DOHH2 (cell line): Measurements from ENCODE around the gene C17orf114.

ENCODE experiments used
- H3F3A ChIP-seq: fragments of 200-600 bp; sonication (generic), shearing (Covaris generic); 2 replicates; pipeline ENCODE4 v1.6.0; 2016; ENCODE audit warnings: antibody characterized with exemption, mild to moderate bottlenecking; ENCODE audit not compliant: control insufficient read depth, insufficient read depth
- H3K27ac ChIP-seq: fragments of 200-600 bp; sonication (generic); 2 replicates; pipeline ENCODE4 v1.5.1; 2014; ENCODE audit warnings: low read depth, mild to moderate bottlenecking, low read length, moderate library complexity
- H3K27me3 ChIP-seq: fragments of 200-600 bp; sonication (generic); 2 replicates; pipeline ENCODE4 v1.6.1; 2014; ENCODE audit warnings: mild to moderate bottlenecking, low read length, mixed read lengths; ENCODE audit not compliant: control insufficient read depth
- H3K36me3 ChIP-seq: fragments of 200-600 bp; sonication (generic); 2 replicates; pipeline ENCODE4 v1.6.1; 2014; ENCODE audit warnings: mild to moderate bottlenecking, low read length, moderate library complexity, mixed read lengths; ENCODE audit not compliant: control insufficient read depth
- H3K4me1 ChIP-seq: fragments of 200-600 bp; sonication (generic); 2 replicates; pipeline ENCODE4 v1.6.1; 2014; ENCODE audit warnings: mild to moderate bottlenecking, low read length, mixed read lengths; ENCODE audit not compliant: control insufficient read depth
- H3K4me2 ChIP-seq: fragments of 200-600 bp; sonication (generic); 2 replicates; pipeline ENCODE4 v1.6.0; 2014; ENCODE audit warnings: mild to moderate bottlenecking, low read length, moderate library complexity
- H3K4me3 ChIP-seq: fragments of 200-600 bp; sonication (generic); 2 replicates; pipeline ENCODE4 v1.5.1; 2014; ENCODE audit warnings: mild to moderate bottlenecking, low read length, mixed read lengths
- H3K79me2 ChIP-seq: fragments of 200-600 bp; sonication (generic); 2 replicates; pipeline ENCODE4 v1.6.1; 2014; ENCODE audit warnings: mild to moderate bottlenecking, low read length, mixed read lengths; ENCODE audit not compliant: control insufficient read depth
- H3K9me2 ChIP-seq: fragments of 200-600 bp; sonication (generic); replicated peaks from 2 replicates; pipeline ENCODE4 v1.6.1; 2014; ENCODE audit warnings: mild to moderate bottlenecking, low read length, mixed read lengths; ENCODE audit not compliant: control insufficient read depth
- H3K9me3 ChIP-seq: fragments of 200-600 bp; sonication (generic); 2 replicates; pipeline ENCODE4 v1.6.1; 2014; ENCODE audit warnings: antibody characterized with exemption, low read length, mixed read lengths; ENCODE audit not compliant: control insufficient read depth, insufficient read depth
- H4K20me1 ChIP-seq: fragments of 200-600 bp; sonication (generic); 2 replicates; pipeline ENCODE4 v1.6.0; 2014; ENCODE audit warnings: low read depth, mild to moderate bottlenecking, antibody characterized with exemption, low read length, moderate library complexity; ENCODE audit not compliant: control insufficient read depth, insufficient read depth
- EZH2phosphoT487 ChIP-seq: fragments of 200-600 bp; sonication (generic); IDR thresholded peaks from 2 replicates; pipeline ENCODE4 v1.6.1; 2017; ENCODE audit warnings: borderline replicate concordance, mild to moderate bottlenecking, antibody characterized with exemption, low read length, moderate library complexity, mixed read lengths
- TF ChIP-seq, protein P1 (sequence below): fragments of 200-600 bp; sonication (generic); IDR thresholded peaks from one replicate; pipeline ENCODE4 v1.5.1; 2014; ENCODE audit warnings: antibody characterized with exemption, mild to moderate bottlenecking, low read depth, low read length; ENCODE audit not compliant: poor library complexity, severe bottlenecking

C17orf114 gene

DNA sequence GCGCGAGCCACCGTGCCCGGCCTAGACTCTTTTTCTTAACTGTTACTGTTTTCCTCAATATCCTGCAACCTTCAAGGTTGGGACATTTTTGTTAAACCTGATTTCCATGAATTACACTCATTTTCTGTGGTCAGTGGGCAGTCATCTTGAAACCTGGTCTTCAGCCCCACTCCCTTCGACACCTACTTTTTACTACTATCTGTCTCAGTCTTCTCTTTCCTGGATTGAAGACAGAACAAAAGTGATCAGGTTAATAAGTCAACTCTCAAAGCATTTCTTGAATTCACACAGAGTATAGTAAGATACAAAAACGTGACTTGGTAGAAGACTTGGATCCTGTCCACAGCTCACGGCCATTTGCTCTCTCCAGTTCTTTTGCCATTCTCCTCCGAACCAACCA is 37.1 kb upstream of the C17orf114 start:
- Histone ChIP-seq H3K79me2 (peaks cover 89% of the 10 kb centered on the region), H3K36me3 (peaks cover 5% of the 10 kb centered on the region; the same call in 1 of the 2 replicates), H3K4me3 (no peak overlapping the region), H3K9me3 (no peaks in the 10 kb centered on the region), H3K4me2 (no peak overlapping the region), H3K27me3 (no peaks in the 10 kb centered on the region), H3K27ac (no peak overlapping the region), H3K4me1 (peaks cover 19% of the 10 kb centered on the region), H4K20me1 (peaks cover 11% of the 10 kb centered on the region), H3K9me2 (no peaks in the 10 kb centered on the region), H3F3A (no peaks in the 10 kb centered on the region)
- TF ChIP-seq, protein P1, sequence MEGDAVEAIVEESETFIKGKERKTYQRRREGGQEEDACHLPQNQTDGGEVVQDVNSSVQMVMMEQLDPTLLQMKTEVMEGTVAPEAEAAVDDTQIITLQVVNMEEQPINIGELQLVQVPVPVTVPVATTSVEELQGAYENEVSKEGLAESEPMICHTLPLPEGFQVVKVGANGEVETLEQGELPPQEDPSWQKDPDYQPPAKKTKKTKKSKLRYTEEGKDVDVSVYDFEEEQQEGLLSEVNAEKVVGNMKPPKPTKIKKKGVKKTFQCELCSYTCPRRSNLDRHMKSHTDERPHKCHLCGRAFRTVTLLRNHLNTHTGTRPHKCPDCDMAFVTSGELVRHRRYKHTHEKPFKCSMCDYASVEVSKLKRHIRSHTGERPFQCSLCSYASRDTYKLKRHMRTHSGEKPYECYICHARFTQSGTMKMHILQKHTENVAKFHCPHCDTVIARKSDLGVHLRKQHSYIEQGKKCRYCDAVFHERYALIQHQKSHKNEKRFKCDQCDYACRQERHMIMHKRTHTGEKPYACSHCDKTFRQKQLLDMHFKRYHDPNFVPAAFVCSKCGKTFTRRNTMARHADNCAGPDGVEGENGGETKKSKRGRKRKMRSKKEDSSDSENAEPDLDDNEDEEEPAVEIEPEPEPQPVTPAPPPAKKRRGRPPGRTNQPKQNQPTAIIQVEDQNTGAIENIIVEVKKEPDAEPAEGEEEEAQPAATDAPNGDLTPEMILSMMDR, result no peak
- TF ChIP-seq EZH2phosphoT487, result no peak

DNA sequence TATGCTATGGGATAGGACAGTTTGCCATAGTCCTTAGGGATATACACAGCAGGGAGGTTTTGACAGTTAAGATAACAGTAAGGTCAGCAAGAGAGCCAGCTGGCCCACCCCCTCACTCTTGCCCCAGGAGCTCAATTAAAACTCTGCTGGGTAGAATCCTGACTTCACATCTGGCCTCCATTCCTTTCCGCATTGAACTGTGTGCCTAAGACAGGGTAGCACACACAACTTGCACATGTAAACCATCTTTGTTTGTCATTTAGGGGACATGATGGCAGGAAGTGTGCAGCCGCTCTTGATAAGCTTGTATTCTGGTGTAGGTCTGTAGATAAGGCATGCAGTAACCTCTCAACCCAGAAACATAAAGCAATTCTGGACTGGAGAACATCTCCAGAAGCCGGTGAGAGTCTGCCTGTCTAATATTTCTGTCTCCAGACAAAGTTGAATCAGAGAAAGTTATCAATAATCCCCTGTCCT is 36.2 kb upstream of the C17orf114 start:
- no peak overlapping the region for H3K4me2 ChIP-seq
- no peak overlapping the region for H3K4me3 ChIP-seq
- H3K27ac ChIP-seq, result no peak overlapping the region
- no peaks in the 10 kb centered on the region for H3K9me3 ChIP-seq
- no peaks in the 10 kb centered on the region for H3K9me2 ChIP-seq
- H4K20me1 ChIP-seq, result peaks cover 15% of the 10 kb centered on the region
- H3K36me3 ChIP-seq, result peaks cover 5% of the 10 kb centered on the region; the same call in 1 of the 2 replicates
- H3K27me3 ChIP-seq, result no peaks in the 10 kb centered on the region
- no peak for TF ChIP-seq EZH2phosphoT487
- TF ChIP-seq, protein P1, result no peak
- no peaks in the 10 kb centered on the region for H3F3A ChIP-seq
- peaks cover 91% of the 10 kb centered on the region for H3K79me2 ChIP-seq
- peaks cover 24% of the 10 kb centered on the region for H3K4me1 ChIP-seq

GRCh38 chr17:4837471-4838308 is 35.6 kb upstream of the C17orf114 start:
- Histone ChIP-seq H3K4me2 (no peak overlapping the region), H3F3A (no peaks in the 10 kb centered on the region), H3K27me3 (no peaks in the 10 kb centered on the region), H3K9me2 (no peaks in the 10 kb centered on the region), H4K20me1 (peaks cover 15% of the 10 kb centered on the region), H3K4me1 (peaks cover 24% of the 10 kb centered on the region), H3K36me3 (peaks cover 5% of the 10 kb centered on the region; the same call in 1 of the 2 replicates), H3K27ac (no peak overlapping the region), H3K4me3 (no peak overlapping the region), H3K79me2 (peaks cover 88% of the 10 kb centered on the region), H3K9me3 (no peaks in the 10 kb centered on the region)
- no peak for TF ChIP-seq EZH2phosphoT487
- TF ChIP-seq, protein P1, result no peak
